DMS79 (cell line): Measurements from ENCODE around the gene USP32.

Experiments used
- DNase-seq: peaks from one replicate; lab custom pipeline; 2025; lab: John Stamatoyannopoulos, UW

Gene USP32

DNA sequence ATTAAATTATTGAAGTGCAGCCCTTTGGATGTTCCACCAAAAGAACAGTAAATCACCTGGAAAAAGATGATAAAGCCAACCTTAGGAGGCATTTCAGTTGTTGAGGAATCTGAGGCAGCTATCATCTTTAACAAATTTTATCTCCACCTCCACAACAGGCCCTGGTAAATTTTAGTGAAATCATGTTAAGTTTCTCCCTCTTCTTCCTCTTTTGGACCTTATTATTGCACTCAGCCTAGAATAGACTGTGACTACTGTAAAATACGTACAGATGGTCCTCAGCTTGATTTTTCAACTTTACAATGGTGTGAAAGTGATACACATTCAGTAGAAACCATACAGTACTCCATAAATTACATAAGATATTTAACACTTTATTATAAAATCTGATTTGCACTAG, 90.3 kb downstream of the USP32 start:
- no peak for DNase-seq

- DNase-seq = no peak
Observed at GRCh38 chr17:60300949-60301348, 91.0 kb downstream of the USP32 start.

DNA sequence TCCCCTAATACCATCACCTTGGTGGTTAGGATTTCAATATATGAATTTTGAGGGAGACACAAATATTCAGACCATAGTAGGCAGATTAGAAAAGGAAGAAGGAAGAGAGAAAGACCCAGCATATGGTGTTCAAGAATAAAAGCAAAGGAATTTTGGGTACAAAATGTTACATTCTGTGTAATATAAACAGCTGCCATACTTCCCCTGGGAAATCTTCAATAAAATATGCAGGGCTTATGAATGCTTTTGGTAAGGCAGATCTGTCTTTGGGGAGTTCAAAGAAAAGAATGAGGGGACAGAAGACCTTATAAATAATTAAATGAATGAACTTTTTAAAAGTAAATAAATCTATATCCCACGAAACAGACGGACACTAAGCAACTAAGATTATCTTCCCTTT, 91.9 kb downstream of the USP32 start:
- no peak for DNase-seq

DNA sequence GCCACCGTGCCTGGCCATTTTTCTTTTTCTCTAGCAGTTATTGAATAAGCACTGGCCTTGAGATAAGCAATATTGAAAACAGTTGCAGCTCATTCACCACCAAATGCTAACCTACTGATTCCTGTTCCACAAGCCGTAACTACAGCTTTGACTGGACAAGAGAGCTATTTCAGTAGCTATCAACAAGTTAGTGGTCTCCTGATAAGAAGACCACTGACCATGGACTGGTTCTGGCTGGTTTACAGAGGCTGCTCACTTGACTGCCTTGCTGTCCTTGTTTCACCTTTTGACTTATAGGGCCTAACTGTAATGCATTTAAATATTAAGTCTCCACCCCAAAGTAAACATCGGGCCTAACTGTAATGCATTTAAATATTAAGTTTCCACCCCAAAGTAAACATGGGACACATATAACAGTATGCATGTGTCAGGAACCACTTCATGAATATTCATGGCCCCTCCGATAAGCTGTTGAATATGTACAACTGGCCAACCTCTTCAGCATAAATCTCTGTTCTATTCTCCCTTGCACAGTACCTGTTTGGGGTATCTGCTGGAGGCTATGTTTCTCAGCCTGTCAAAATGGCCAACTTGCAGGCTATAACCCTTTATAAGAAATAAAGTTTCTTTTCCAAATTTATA, 94.1 kb downstream of the USP32 start:
- DNase-seq = no peak

- no peak for DNase-seq
Observed at GRCh38 chr17:60296177-60296576, 95.8 kb downstream of the USP32 start.

GRCh38 chr17:60293580-60294335, 98.2 kb downstream of the USP32 start:
- no peak for DNase-seq

GRCh38 chr17:60292697-60293096, 99.2 kb downstream of the USP32 start:
- no peak for DNase-seq

DNA sequence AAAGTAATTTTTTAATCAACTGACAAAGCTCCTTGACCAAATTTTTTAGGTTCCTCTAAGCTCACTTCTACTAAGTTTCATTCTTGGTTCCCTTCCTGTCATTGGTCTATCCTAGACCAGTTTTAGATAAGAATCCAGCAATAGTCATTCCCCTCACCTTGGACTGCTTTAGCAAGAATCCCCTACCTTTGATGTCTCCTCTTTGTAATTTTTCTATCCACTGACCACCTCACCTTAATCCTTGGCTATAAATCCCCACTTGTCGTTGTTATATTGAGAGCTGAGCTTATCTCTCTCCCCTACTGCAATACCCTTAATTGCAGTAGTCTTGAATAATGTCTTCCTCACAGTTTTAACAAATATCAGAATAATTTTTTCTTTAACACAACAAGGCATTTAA, 107.2 kb downstream of the USP32 start:
- no peak for DNase-seq

- DNase-seq = no peak
Observed at GRCh38 chr17:60283816-60284215, 108.1 kb downstream of the USP32 start.

GRCh38 chr17:60280673-60281072, 111.3 kb downstream of the USP32 start:
- DNase-seq = no peak

GRCh38 chr17:60278237-60278636, 113.7 kb downstream of the USP32 start:
- DNase-seq = no peak

DNA sequence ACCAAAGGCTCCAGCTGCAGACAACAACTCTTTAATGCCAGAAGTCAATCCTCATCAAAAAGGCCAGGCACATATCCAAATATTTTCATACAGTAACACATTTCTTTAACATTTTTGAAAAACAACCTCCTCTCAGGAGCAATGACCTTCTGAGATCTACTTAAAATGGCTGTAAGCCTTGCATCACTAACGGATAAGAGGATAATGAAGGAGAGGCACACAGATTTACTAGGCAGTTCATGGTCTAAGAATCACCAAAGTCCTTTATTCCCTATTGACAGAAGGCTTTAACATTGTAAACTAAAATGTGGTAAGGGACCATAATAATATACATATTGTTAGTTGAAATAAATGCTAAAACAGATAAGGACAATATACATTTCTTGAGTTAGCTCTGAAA, 114.7 kb downstream of the USP32 start:
- no peak for DNase-seq

DNA sequence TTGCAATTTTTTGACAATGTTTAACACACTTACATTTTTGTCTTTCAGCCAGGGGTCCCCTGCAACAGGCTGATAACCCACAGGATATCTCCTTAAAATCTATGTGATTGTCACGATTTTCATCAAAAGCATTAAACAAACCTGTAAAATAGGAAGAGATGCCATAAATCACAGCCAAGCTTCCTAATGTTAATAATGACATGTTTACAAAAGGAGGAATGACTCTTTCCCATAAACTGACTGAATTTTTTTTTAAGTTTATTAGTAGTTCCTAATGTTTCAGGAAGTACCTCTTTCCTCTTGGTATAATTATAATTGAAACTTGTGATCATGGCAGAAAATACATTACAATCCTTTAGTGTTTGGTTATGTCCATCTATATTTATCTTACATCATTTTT, 122.5 kb downstream of the USP32 start:
- DNase-seq = no peak

GRCh38 chr17:60260540-60260939, 131.4 kb downstream of the USP32 start:
- DNase-seq = no peak

GRCh38 chr17:60258313-60258712, 133.6 kb downstream of the USP32 start:
- DNase-seq = no peak

DNA sequence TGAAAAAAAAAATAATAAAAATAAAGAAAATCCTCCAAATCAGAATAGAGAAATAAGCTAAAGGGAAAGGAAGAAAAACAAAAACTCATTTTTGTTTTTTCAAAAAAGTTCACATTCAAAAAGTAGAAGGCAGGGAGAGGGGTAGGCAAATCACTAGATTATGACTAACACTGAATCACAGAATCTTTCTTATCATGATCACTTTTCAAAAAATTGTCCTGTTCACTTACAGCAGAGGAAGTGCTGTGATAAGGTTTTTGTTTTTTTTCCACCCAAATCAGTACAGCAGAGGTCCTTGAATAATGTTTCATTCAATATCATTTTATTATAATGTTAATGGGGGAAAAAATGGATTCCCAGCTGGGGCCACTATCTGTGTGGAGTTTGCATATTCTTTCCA, 135.8 kb downstream of the USP32 start:
- no peak for DNase-seq

DNA sequence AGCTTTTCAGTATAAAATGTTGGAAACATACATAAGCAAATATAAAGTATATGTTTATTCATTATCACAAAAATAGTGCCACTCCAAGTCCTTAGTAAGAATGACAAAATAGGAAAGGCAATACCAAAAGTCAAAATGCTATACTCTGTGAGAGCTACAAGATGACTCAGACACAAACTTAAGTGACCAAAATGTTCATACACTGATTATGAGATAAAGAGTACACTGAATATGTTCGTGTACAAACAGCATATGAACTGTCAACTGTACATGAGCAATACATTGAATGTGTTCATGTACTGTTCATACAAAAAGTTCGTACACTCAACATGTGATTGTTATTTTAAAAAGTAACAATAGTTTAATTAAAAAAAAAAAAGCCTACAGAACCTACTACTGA, 138.9 kb downstream of the USP32 start:
- DNase-seq = no peak

GRCh38 chr17:60252459-60252858, 139.5 kb downstream of the USP32 start:
- DNase-seq = no peak

- no peak for DNase-seq
Observed at GRCh38 chr17:60249290-60249826, 142.6 kb downstream of the USP32 start.

GRCh38 chr17:60248618-60249289, 143.2 kb downstream of the USP32 start:
- DNase-seq = no peak

- DNase-seq = no peak
Observed at GRCh38 chr17:60247836-60248461, 144.0 kb downstream of the USP32 start.

DNA sequence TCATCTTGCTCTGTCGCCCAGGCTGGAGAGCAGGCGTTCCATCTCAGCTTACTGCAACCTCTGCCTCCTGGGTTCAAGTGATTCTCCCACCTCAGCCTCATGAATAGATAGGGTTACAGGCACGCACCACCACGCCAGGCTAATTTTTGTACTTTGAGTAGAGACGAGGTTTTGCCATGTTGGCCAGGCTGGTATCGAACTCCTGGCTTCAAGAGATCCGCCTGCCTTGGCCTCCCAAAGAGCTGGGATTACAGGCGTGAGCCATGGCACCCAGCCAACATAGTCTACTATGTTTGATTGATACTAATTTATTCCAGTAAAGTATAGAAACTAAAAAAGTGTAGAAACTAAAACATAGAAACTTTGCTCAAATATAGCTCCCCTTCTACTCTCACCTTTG, 147.3 kb downstream of the USP32 start:
- no peak for DNase-seq

DNA sequence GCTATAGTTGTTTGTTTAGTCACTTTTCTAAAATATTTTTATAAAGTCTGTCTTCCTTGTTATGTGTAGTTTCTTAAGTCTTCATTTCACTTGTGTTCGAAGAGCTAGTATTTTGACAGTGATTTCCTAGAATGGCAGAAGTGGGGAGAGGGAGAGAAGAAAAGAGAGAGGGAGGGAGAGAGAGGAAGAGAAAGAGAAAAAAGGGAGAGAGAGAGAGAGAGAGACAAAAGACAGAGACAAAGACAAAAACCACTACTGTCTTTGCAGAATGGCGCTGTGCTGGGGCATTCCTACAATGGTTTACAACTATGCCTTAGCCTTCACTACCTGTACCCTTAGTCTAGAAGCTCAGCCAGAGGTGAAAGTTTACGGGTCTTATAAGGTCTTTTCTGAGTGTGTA, 151.6 kb downstream of the USP32 start:
- no peak for DNase-seq
